ENCODE measurements around the gene CLEC12A.
"Not testable (repeated sequence)": the region's sequence is repeated elsewhere in the genome, so short reads cannot be mapped to it uniquely, and the experiment has no call there.

Gene CLEC12A

DNA sequence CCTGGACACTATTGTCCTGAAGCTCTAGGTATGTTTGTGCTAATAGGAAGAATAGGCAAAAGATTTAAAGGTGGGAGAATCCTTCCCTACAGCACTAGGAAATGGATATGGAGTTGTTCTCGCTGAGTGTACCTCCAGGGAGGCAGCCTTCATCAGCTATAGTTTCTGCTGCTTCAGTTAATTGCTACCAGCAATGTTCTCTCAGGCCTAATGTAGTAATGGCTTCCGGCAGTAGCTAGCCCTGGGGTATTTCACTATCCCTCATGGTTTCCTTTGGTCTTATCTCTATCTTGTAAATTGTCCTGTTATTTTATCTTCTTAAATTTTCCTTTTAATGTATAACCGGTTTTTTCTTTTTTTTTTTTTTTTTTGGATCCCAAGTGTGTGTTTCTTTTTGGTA lies 9.3 kb upstream of the CLEC12A start:
- no peak for TF ChIP-seq CTCF (IDR thresholded peaks at IDR 0.05; ENCODE audit: insufficient read depth, missing control alignments)
- FAIRE-seq = no peak
- no peak for DNase-seq (ENCODE audit: insufficient read length, low spot score)

DNA sequence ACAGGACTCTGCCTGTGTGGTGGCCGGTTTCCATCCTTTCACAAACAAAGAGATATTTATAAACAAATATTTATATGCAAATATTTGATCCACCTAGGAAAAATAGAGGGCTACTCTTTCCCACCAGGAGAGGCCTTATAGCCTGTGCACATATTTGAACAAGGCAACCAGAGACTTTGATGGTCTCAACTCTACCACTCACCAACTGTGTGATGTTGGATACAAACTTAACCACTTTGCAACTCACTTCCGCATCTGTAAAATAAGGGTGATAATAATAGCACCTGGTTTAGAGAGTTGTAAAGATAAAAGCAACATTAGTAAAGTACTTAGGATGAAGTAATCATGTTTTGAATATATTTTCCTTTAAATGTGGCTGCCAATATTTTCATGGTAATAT lies 1.5 kb upstream of the CLEC12A start:
- no peak for TF ChIP-seq CTCF (IDR thresholded peaks at IDR 0.05; ENCODE audit: insufficient read depth, missing control alignments)
- FAIRE-seq = no peak
- no peak for DNase-seq (ENCODE audit: insufficient read length, low spot score)

DNA sequence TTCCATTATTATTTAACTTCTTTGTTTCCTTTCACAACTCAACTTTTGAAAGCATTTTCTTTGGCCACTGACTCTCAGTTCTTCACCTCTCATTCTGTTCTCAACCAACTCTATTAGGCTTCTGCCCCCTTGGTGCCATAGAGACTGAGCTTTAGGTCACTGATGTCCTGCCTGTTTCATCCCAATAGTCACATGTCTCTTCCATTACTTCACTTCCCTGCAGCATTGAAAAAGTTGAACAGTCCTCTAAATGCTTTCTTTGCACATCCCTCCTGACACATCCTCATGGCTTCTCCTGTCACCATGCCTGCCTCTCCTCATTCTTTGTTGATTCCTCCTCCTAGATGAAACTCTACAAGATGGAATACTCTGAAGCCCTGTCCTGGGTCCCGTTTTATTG lies 2.7 kb downstream of the CLEC12A start:
- no peak for FAIRE-seq
- DNase-seq (ENCODE audit: insufficient read length, low spot score) = no peak
- TF ChIP-seq CTCF (IDR thresholded peaks at IDR 0.05; ENCODE audit: insufficient read depth, missing control alignments) = no peak

DNA sequence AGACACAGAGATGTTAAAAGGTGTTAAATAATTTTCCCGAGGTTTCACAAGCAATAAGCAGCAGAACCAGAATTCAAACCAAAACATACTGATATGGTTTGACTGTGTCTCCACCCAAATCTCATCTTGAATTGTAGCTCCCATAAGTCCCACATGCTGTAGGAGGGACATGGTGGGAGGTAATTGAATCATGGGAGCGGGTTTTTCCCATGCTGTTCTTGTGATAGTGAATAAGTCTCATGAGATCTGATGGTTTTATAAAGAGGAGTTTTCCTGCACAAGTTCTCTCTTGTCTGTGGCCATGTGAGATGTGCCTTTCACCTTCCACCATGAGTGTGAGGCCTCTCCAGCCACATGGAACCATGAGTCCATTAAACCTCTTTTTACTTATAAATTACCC lies 3.5 kb downstream of the CLEC12A start:
- DNase-seq (ENCODE audit: insufficient read length, low spot score); FAIRE-seq: not testable (repeated sequence)

- DNase-seq (ENCODE audit: insufficient read length, low spot score) (no peak), FAIRE-seq (no peak)
- no peak for TF ChIP-seq CTCF (IDR thresholded peaks at IDR 0.05; ENCODE audit: insufficient read depth, missing control alignments)
These were observed 4.4 kb downstream of the CLEC12A start for GRCh38 chr12:9975614-9976013.

DNA sequence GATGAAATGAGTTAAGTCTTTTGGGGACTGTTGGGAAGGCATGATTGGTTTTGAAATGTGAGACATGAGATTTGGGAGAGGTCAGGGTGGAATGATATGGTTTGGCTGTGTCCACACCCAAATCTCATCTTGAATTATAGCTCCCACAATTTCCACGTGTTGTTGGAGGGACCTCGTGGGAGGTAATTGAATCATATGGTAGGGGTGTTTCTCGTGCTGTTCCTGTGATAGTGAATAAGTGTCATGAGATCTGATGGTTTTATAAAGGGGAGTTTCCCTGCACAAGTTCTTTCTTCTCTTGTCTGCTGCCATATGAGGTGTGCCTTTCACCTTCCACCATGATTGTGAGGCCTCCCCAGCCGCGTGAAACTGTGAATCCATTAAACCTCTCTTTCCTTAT lies 5.4 kb downstream of the CLEC12A start:
- FAIRE-seq; DNase-seq (ENCODE audit: insufficient read length, low spot score): not testable (repeated sequence)

- no peak for FAIRE-seq
- TF ChIP-seq CTCF (IDR thresholded peaks at IDR 0.05; ENCODE audit: insufficient read depth, missing control alignments) = no peak
- no peak for DNase-seq (ENCODE audit: insufficient read length, low spot score)
These were observed 6.7 kb downstream of the CLEC12A start for GRCh38 chr12:9977916-9978315.

- no peak for TF ChIP-seq CTCF (IDR thresholded peaks at IDR 0.05; ENCODE audit: insufficient read depth, missing control alignments)
- FAIRE-seq (no peak), DNase-seq (ENCODE audit: insufficient read length, low spot score) (no peak)
These were observed 8.9 kb downstream of the CLEC12A start for GRCh38 chr12:9980126-9980525.

All from D721Med (cell line).